GM12878 (cell line): Measurements from ENCODE around the gene CADM2.

ENCODE experiments used
- EP300 ChIP-seq, 2 experiments: fragments of 150-350 bp in 1 of 2; IDR thresholded peaks; 2 replicates each; pipeline ENCODE4 v1.6.1; 2011 to 2012; ENCODE audit warnings: low read depth in 2 of 2, low read length in 2 of 2, borderline replicate concordance in 1 of 2, improper control_type of control experiment in 1 of 2, inconsistent platforms in 1 of 2; ENCODE audit not compliant: control insufficient read depth in 1 of 2
- JUND ChIP-seq: IDR thresholded peaks from 2 replicates; pipeline ENCODE4 v1.6.1; 2012; ENCODE audit warnings: low read depth, mild to moderate bottlenecking, low read length, improper control_type of control experiment, moderate library complexity
- KDM1A ChIP-seq: fragments of 200-600 bp; sonication (generic); IDR thresholded peaks from 2 replicates; pipeline ENCODE4 v1.6.1; 2016; ENCODE audit warnings: borderline replicate concordance
- MAX ChIP-seq: IDR thresholded peaks from 2 replicates; pipeline ENCODE4 v1.6.1; 2012; ENCODE audit warnings: low read depth, low read length, improper control_type of control experiment
- SIX5 ChIP-seq: IDR thresholded peaks from 2 replicates; pipeline ENCODE4 v1.6.1; 2011; ENCODE audit warnings: mild to moderate bottlenecking, low read depth, low read length, moderate library complexity; ENCODE audit not compliant: severe bottlenecking
- SMAD5 ChIP-seq: IDR thresholded peaks from 2 replicates; pipeline ENCODE4 v1.6.1; 2016; ENCODE audit warnings: antibody characterized with exemption, low read depth

- TF ChIP-seq KDM1A (no peak), EP300 (IDR thresholded peaks at IDR 0.05; ENCODE audit: borderline replicate concordance in 1 of 2, control insufficient read depth in 1 of 2, low read depth in 2 of 2, low read length in 2 of 2) (no peak), SIX5 (no peak), MAX (no peak), SMAD5 (no peak), JUND (no peak)
Measured at GRCh38 chr3:85516146-85516545, 557.4 kb downstream of the CADM2 start.
